Vagina (tissue), 2 donors: Measurements from ENCODE around the gene MYO15B.

Experiments
- CTCF ChIP-seq, 3 experiments: fragments of 450-650 bp in 2 of 3; fragments of 200-600 bp in 1 of 3; sonication (generic) in 1 of 3; IDR thresholded peaks; one replicate each; pipeline ENCODE4 v1.5.1; 2017 to 2019; ENCODE audit warnings: antibody characterized with exemption in 3 of 3, mild to moderate bottlenecking in 2 of 3, moderate library complexity in 2 of 3
- POLR2A ChIP-seq, 2 donors: fragments of 450-650 bp; IDR thresholded peaks; one replicate each; pipeline ENCODE4 v1.6.1; 2017; ENCODE audit warnings: antibody characterized with exemption in 2 of 2, mild to moderate bottlenecking in 2 of 2, moderate library complexity in 2 of 2
- POLR2AphosphoS5 ChIP-seq, 2 donors: sonication (generic); formaldehyde crosslinking; IDR thresholded peaks; one replicate each; pipeline ENCODE4 v1.9.0; 2017; ENCODE audit warnings: antibody characterized with exemption in 2 of 2, mild to moderate bottlenecking in 2 of 2, low read depth in 1 of 2; ENCODE audit not compliant: insufficient read depth in 1 of 2

- peak; percentile 68 to 83 (median 74) for TF ChIP-seq CTCF (IDR thresholded peaks at IDR 0.05)
- peak in 1 of 2 donors; percentile 58 for TF ChIP-seq POLR2A (IDR thresholded peaks at IDR 0.05)
- TF ChIP-seq POLR2AphosphoS5 (IDR thresholded peaks at IDR 0.05; ENCODE audit: insufficient read depth in 1 of 2, low read depth in 1 of 2), result no peak
Observed at GRCh38 chr17:75589012-75589918, 1.7 kb downstream of the MYO15B start.
